HG03175 (cell line): Measurements from ENCODE around the gene DENND4A.

Source experiments
- ATAC-seq: cut with Tn5 transposase; IDR thresholded peaks from one replicate; pipeline ENCODE4 v1.9.1; 2021; ENCODE audit warnings: mild to moderate bottlenecking, moderate library complexity; ENCODE audit not compliant: unreplicated experiment

Gene DENND4A

DNA sequence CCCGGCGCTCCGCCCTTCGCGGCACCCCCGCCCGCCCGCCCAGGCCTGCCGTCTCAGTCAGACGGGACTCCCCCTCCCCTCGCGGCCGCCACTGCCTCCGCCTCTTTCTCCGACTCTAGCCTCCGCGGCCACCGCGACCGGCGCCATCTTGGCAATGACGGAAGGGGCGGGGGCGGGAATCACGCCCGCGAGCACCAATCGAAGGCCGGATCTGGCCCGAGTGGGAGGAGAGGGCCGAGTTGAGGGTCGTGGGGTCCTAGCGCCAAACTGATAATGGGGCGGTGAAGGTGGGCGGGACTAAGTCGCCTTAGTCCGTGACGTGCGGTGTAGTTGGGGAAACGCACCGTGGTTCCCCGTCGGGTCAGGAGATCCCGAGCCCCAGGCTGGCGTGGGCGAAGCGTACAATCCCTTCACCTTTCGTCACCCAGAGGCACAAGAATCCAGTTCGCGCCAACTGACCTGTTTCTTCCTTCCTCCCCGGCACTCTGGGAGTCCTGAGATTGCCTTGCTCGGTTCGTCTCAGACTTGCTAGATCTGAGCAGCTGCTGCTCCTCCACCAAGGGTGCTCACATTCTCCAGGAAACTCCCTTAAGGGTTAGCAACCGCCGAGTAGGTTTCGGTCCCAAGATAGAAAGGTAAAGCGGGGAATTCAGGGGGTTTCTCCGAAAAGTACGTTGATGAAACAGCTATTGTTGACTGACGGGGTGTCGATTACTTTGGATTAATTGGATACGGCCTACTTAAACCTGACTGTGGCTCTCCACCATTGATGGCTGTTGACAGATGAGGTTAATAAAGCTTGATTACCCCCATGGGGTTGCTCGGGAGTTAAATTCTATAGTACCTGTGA lies at the start of gene DENND4A:
DENND4A (minus strand) TSS at position 156 of the 850 bp plus-strand sequence. CDS start 35,843 bp downstream, outside the sequence.
- peak; percentile 84 for ATAC-seq

- no peak for ATAC-seq
Measured at GRCh38 chr15:65841121-65841930, 49.2 kb upstream of the DENND4A start.

- no peak for ATAC-seq
Measured at GRCh38 chr15:65839985-65840384, 47.9 kb upstream of the DENND4A start.

DNA sequence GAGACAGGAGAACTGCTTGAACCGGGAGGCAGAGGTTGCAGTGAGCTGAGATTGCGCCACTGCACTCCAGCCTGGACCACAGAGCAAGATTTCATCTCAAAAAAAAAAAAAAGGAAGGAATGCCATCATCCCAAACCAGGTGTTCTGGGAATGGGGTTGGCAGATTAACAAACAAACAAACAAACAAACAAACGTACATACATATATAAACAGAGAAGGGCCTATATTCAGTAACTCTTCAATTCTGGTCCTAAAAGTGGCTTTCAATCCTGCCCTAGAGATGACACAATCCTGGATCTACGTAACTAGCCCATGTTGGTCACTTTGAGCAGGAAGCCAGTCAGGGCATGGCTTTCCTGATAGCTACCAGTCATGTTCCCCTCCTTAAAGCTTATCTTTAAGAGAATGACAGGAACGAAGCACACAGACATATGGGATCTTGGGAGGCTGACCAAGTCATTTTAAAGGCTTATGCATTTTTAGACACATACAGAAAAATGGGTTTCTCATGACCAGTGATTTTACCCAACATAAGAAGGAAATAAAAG lies 47.3 kb upstream of the DENND4A start:
- no peak for ATAC-seq

GRCh38 chr15:65837301-65838294 lies 45.5 kb upstream of the DENND4A start:
- no peak for ATAC-seq

DNA sequence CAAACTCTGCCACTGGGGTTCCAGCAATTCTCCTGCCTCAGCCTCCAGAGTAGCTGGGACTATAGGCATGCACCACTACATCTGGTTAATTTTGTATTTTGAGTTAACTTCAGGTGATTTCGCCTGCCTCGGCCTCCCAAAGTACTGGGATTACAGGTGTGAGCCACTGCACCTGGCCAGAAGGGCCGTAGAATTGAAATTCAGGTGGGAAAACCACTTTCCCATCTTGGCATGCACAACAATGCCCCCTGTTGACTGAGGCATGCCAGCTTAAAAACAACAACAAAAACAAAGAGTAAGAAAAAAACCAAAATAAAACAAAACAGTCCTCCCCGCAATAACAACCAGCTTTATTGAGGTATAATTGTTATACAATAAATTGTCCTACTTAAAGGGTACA lies 44.6 kb upstream of the DENND4A start:
- ATAC-seq: no peak

DNA sequence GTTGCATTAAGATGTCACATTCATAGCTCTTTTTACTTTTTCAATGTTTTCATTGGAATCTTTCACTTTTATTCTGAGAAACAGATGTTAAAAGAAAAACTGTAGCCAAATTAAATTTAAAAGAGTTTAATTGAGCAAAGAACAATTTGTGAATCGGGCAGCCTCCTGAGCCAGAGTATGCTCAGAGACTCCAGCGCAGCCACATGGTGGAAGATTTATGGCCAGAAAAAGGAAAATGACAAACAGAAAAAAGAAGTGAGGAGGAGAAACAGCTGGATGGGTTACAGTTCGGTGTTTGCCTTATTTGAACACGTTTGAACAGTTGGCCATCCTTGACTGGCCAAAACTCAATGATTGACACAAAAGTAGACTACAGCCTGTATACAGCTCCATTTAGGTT lies 43.4 kb upstream of the DENND4A start:
- ATAC-seq: no peak

DNA sequence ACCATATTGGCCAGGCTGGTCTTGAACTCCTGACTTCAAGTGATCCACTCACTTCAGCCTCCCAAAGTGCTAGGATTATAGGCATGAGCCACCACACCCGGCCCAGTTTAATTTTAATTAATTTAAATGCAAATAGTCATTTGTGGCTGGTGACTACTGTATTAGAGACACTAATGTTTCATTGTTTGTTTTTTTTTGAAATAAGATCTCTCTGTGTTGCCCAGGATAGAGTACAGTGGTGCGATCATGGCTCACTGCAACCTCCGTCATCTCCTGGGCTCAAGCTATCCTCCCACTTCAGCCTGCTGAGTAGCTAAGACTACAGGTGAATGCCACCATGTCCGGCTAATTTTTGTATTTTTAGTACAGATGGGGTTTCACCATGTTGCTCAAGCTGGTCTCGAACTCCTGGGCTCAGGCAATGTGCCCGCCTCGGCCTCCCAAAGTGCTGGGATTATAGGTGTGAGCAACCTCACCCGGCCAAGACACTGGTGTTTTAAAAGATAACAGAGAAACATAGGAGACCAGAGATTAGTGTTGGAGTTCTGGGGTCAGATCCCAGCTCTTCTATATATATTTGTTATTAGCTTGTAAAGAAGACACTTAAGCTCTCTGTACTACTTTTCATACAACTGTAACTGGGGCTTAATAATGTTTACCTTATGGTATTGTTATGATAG lies 42.6 kb upstream of the DENND4A start:
- no peak for ATAC-seq

- no peak for ATAC-seq
Measured at GRCh38 chr15:65833501-65834205, 41.6 kb upstream of the DENND4A start.

GRCh38 chr15:65832549-65833364 lies 40.7 kb upstream of the DENND4A start:
- ATAC-seq: no peak

GRCh38 chr15:65829130-65829764 lies 37.2 kb upstream of the DENND4A start:
- ATAC-seq: no peak

DNA sequence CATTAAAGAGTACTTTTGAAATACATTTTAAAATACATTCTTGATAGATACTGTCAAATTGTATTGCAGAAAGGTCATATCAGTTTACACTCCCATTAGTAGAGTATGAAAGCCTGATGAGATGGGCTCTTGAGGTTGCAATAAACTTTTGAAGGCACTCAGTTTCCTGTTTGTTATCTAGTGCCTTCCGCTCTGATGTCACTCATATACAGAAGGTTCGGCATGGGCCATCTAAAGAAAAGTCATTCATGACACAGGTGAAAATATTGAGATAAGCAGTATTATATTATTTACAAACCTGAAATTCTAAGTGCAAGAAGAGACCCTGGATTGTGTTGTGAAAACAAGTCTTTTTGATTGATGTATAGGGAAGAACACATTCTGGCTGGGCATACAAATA lies 36.5 kb upstream of the DENND4A start:
- no peak for ATAC-seq

- no peak for ATAC-seq
Measured at GRCh38 chr15:65827065-65827464, 35.0 kb upstream of the DENND4A start.

DNA sequence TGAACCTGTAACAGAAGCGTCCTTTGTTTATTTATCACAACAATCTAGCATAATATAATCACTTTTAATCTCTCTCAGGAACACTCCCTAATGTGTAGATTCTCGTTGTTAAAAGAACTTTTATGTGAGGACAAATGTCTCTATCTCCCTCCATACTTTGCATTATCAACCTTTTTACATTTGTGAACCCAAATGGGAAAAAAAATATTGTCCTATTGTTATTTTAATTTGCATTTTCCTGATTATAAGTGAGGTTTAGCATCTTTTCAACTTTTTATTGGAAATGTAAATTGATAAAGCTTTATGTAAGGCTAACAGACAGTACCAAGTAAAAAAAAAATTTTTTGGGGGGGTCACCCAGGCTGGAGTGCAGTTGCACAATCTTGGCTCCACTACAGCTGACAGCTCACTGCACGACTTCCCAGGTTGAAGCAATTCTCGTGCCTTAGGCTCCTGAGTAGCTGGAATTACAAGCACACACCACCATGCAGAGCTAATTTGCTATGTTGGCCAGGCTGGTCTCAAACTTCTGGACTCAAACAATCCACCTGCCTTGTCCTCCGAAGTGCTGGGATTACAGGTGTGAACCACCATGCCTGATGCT lies 33.0 kb upstream of the DENND4A start:
- no peak for ATAC-seq

DNA sequence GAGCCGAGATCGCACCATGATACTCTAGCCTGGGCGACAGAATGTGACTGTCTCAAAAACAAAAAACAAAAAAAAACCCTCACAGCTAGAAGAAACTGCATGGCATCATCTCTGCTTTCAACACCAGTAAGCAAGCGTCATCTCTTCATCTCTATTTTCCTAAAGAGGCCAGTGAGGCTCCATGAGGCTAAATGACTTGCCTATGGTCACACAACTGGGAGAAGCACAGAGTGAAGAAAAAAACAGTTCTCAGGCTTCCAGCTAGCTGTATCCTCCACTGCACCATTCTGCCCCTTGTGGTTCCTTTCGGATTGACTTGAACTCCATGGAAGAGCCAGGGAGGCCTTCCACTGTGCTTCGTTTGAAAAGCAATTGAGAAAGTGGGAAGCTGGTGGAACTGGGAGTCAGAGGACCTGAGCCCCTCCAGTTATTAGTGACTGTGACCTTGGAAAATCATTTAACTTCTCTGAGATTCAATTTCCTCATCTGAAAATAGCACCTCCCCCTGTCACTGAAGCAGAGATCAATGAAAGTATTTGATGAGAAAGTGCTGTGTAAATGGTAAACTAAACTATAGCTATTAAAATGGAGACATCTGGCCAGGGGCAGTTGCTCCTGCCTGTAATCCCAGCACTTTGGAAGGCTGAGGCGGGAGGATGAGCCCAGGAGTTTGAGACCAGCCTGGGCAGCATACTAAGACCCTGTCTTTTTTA lies 32.1 kb upstream of the DENND4A start:
- ATAC-seq: no peak

DNA sequence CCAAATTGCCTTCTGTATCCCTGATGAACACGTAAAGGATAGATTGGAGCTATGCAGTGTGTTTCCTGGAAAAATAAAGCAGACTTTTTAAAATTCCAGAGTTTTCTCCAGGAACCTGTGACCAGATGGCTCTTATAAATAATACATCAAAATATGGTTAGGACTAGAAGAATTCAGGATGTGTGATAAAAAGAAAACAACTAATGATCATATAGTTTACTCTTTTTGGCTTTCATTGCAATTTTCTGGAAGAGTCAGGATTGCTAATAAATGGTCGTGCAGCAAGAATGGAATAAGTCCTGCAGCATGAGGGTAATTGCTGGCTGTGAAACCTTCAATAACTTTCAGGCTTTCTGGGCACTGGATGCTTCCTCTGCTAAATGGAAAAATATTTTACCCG lies 30.2 kb upstream of the DENND4A start:
- ATAC-seq: no peak

DNA sequence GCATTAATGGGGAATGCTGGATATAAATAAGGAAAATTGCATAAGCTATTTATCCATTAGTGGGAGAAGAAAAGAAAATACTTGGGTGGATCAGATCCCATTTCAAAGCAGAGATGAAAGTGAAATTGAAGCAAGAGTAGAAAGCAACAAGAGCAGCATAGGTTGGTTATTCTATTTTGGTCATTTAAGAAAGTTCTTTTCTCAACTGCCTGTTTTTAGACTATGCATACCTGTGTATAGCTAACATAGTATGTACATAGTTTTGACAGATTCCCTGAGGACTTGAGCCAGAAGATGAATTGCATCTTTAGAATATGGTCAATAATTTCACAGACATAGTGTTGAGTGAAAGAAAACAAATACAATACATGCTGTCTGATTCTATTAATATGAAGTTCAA lies 29.0 kb upstream of the DENND4A start:
- ATAC-seq: no peak
